Uterus (tissue), 2 donors: ENCODE measurements around the gene DNAJC19.

Experiments
- CTCF ChIP-seq, 4 experiments: fragments of 200-600 bp in 2 of 4; fragments of 450-650 bp in 2 of 4; sonication (generic) in 2 of 4; IDR thresholded peaks; one replicate each; pipeline ENCODE4 v1.5.1; 2016 to 2019; ENCODE audit warnings: antibody characterized with exemption in 4 of 4, mild to moderate bottlenecking in 2 of 4, moderate library complexity in 1 of 4
- POLR2A ChIP-seq, 2 donors: fragments of 450-650 bp; IDR thresholded peaks; one replicate each; pipeline ENCODE4 v1.6.1; 2016; ENCODE audit warnings: antibody characterized with exemption in 2 of 2, mild to moderate bottlenecking in 1 of 2, moderate library complexity in 1 of 2

- TF ChIP-seq CTCF (IDR thresholded peaks at IDR 0.05) (no peak), POLR2A (IDR thresholded peaks at IDR 0.05) (no peak)
Measured at GRCh38 chr3:180977498-180977897, 12.0 kb downstream of the DNAJC19 start.
